H1 (cell line): ENCODE data around the gene MRPL55. TPM values are rescaled to one million over a fixed set of nuclear protein-coding genes. Genes with fewer than 3 reads are reported as not detected.

Experiments used
- ASH2L ChIP-seq: fragments of 200-600, 300-600 bp; sonication (generic); IDR thresholded peaks from one replicate; pipeline ENCODE4 v1.7.1; 2017; ENCODE audit warnings: low read length
- MAX ChIP-seq: IDR thresholded peaks from 2 replicates; pipeline ENCODE4 v1.6.1; 2012; ENCODE audit warnings: inconsistent platforms
- POU5F1 ChIP-seq: IDR thresholded peaks from 2 replicates; pipeline ENCODE4 v1.6.1; 2011; ENCODE audit warnings: low read depth, mild to moderate bottlenecking, low read length, moderate library complexity
- SAP30 ChIP-seq: fragments of 300-600 bp; sonication (generic); IDR thresholded peaks from 2 replicates; pipeline ENCODE4 v1.7.1; 2012; ENCODE audit warnings: low read length, moderate library complexity, mild to moderate bottlenecking, inconsistent platforms; ENCODE audit not compliant: insufficient read depth, insufficient replicate concordance
- TEAD4 ChIP-seq: IDR thresholded peaks from 2 replicates; pipeline ENCODE4 v1.6.1; 2012; ENCODE audit warnings: low read depth, low read length, inconsistent platforms, mixed read lengths
- polyA plus RNA-seq, 7 experiments: library from polyadenylated mRNA; depleted of rRNA in 3 of 7; stranded (reverse) in 5 of 7; unstranded in 2 of 7; fragments of >200 nt in 5 of 7; fragments of 200-250 nt in 2 of 7; gene quantifications; 1 replicate in 5 of 7; 2 replicates in 1 of 7; 4 replicates in 1 of 7; pipeline versions ENCODE4 v1.2.1 to v1.2.3, GENCODE V29; 2011 to 2013; ENCODE audit warnings: missing spikeins in 2 of 7, mixed read lengths in 2 of 7
- total RNA-seq: library from RNA; stranded (reverse); fragmentation: NEBNext Ultra II Directional; extraction: Animal tissue kit (Norgen Biotek cat#: 25700); gene quantifications from 2 replicates; pipeline ENCODE4 v1.2.1, GENCODE V29; 2021

Gene MRPL55
- total and polyA plus RNA-seq, 2 of the 8 experiments (the other 6 are each of a cell fraction or from before 2014, with no cell fraction given) = 59.0 to 244 TPM

GRCh38 chr1:228145463-228146416 lies 36.6 kb upstream of the MRPL55 start (continued):
- TF ChIP-seq TEAD4 = no peak
- TF ChIP-seq ASH2L = no peak
- no peak for TF ChIP-seq SAP30
- no peak for TF ChIP-seq MAX
- TF ChIP-seq POU5F1 = no peak
- TF ChIP-seq, all 59 proteins: peak for 0
